Measurements from ENCODE around the gene ADAM20.

DNA sequence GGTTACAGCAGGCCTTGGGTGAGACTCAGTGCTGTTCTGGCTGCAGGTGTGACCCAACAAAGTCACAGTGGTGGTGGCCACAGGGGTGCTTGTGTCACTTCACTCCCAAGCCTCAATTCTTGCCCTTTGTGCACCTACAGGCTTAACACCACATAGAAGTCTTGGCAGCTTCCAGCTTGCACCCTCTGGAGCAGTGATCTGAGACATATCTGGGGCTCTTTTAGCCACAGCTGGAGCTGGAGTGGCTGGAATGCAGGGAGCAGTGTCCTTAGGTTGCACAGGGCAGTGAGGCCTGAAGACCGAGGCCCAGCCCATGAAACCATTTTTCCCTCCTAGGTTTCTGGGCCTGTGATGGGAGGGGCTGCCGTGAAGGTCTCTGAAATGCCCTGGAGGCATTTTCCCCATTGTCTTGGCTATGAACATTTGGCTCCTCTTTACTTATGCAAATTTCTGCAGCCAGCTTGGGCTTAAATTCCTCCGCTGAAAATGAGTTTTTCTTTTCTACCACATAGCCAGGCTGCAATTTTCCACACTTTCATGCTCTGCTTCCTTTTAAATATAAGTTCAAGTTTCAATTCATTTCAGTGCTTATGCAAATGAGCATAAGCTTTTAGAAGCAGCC lies 45.1 kb downstream of the ADAM20 start:
- TF ChIP-seq, protein P1, sequence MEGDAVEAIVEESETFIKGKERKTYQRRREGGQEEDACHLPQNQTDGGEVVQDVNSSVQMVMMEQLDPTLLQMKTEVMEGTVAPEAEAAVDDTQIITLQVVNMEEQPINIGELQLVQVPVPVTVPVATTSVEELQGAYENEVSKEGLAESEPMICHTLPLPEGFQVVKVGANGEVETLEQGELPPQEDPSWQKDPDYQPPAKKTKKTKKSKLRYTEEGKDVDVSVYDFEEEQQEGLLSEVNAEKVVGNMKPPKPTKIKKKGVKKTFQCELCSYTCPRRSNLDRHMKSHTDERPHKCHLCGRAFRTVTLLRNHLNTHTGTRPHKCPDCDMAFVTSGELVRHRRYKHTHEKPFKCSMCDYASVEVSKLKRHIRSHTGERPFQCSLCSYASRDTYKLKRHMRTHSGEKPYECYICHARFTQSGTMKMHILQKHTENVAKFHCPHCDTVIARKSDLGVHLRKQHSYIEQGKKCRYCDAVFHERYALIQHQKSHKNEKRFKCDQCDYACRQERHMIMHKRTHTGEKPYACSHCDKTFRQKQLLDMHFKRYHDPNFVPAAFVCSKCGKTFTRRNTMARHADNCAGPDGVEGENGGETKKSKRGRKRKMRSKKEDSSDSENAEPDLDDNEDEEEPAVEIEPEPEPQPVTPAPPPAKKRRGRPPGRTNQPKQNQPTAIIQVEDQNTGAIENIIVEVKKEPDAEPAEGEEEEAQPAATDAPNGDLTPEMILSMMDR (optimal IDR thresholded peaks at IDR 0.05 in 1 of 3, IDR thresholded peaks at IDR 0.05 in 1 of 3, conservative IDR thresholded peaks at IDR 0.05 in 1 of 3; ENCODE audit: extremely low read depth in 1 of 3, insufficient read depth in 2 of 3, low read length in 3 of 3) = no peak
- no peak for TF ChIP-seq EZH2 (IDR thresholded peaks at IDR 0.05; ENCODE audit: low read length)

Measured in keratinocyte (primary cell).